GM18499 (cell line): ENCODE measurements around the gene SRRM1.
A peak's percentile ranks its signal among the peaks of the same experiment; 100 is the strongest.

ENCODE experiments used
- ATAC-seq: cut with Tn5 transposase; IDR thresholded peaks from one replicate; pipeline ENCODE4 v1.9.1; 2021; ENCODE audit warnings: moderate number of reproducible peaks; ENCODE audit not compliant: insufficient read depth, unreplicated experiment

SRRM1 gene

DNA sequence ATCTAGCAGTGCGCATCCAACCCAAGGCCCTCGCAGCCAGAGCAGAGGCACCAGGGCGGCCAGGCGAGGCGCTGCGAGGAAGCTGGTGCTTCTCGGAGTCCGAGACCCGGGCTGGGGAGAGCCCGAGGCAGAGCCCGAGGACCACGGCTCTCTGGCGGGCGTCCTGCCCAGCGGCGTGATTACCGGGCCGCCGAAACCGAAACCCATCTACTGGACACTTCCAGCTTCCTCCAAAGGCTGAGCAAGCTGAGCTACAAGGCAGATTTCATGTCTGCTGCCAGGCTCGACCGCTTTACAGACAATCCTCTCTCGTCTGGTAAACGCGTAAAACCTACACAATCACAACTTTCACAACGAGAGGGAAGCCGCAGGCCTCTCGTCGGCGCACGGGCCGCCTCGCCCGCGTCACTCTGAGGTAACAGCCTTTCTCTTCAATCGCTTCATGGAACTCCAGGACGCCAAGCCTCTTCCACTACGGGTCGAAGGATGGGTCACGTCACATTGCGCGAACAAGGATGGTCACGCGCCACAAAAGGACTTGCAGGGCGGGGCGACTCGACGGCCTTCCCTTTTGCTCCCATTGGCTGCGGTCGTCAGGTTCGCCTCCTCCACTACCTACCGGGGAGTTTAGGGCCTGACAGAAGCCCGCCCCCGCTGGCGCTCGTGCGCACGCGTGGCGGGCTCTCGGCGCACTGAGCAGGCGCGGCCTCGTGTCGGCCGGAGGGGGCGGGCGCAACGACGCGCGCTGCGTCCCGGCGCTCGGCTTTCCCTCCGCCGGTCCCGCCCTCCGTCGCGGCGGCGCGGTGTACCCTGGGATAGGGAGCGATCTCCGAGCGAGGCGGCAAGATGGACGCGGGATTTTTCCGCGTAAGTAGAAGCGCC is at the start of gene SRRM1:
TSS of gene SRRM1 (plus strand) at position 822 of the 882 bp plus-strand sequence. CDS start at position 847, 25 bp downstream.
- peak; percentile 67 for ATAC-seq

GRCh38 chr1:24594328-24594598 is 48.8 kb upstream of the SRRM1 start:
- no peak for ATAC-seq

- no peak for ATAC-seq
These were observed 46.7 kb upstream of the SRRM1 start for GRCh38 chr1:24596401-24596880.

DNA sequence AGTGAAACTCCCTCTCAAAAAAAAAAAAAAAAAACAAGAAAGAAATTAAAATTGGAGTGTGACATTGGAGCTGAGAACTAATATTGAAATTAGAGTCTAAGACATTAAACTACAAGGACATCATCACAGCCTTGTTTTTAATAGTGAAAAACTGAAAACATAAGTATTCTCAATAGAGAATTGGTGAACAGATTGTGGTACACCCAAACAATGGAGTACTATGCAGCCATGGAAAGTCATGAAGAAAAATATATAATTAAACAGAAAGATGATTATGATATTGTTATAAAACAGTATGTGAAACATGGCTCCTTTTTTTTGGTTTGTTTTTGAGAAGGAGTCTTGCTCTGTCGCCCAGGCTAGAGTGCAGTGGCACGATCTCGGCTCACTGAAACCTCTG is 43.8 kb upstream of the SRRM1 start:
- ATAC-seq: no peak

- ATAC-seq: no peak
These were observed 42.6 kb upstream of the SRRM1 start for GRCh38 chr1:24600551-24600950.

- ATAC-seq: no peak
These were observed 37.4 kb upstream of the SRRM1 start for GRCh38 chr1:24605534-24606295.

- no peak for ATAC-seq
These were observed 36.9 kb upstream of the SRRM1 start for GRCh38 chr1:24606296-24606605.

DNA sequence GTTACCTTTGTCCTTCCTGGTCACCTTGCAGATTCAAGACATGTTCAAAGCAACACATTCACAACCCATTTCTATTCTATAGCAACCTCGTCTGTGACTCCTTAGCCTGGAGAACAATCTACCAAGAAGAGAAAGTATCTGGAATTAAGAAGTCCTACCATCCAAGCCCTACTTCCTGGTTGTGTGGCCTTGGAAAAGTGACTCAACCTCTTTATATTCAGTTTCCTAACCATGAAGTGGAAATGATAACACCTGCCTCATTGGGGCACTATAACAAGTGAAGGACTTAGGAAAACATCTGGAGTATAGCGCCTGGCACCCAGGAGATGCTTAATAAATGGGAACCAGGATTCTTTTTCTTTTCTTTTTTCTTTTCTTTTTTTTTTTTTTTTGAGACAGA is 36.5 kb upstream of the SRRM1 start:
- ATAC-seq: no peak

DNA sequence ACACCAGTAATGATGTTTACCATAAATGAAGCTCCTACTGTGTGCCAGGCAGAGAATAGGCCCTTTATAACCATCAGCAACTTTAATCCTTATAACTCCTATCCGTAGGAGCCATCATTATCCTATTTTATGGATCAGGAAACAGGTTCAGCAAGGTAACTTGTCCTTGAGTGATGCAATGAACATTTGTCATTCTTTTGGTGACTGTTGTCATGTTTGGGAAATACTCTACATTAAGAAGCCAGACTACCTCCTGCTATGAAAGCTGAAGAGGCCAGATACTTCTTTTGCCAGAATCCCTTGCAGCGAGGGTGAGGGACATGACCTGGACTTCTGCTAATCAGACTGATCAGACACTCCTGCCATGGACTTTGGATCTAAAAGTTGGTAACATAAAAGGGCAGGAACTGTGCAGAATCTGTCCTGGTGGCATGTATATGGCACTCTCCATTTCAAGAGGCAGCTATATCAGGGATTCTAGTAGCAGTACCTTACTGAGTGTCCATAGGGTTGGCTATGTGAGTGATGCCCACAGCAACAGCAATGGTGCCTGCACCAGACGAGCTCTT is 33.1 kb upstream of the SRRM1 start:
- no peak for ATAC-seq

DNA sequence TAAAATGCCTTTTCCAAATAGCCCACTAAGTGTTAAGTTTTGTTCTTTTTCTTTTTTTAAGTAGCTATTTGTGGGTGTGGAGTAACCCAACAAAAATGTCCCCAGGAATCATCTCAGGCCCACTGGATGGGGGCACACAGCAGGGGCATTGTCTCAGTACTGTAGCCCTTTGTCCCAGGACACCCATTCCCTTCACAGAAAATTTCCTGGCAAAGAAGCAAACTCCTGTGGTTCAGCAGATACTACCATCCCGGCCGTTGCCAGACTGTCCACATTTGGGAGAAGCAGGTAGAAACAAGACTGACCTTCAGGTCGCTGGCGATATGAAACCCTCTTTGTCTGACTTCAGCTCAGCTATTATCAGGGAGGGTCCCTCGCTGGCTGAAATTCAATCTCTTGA is 23.7 kb upstream of the SRRM1 start:
- ATAC-seq: no peak

GRCh38 chr1:24620678-24621077 is 22.4 kb upstream of the SRRM1 start:
- ATAC-seq: no peak

DNA sequence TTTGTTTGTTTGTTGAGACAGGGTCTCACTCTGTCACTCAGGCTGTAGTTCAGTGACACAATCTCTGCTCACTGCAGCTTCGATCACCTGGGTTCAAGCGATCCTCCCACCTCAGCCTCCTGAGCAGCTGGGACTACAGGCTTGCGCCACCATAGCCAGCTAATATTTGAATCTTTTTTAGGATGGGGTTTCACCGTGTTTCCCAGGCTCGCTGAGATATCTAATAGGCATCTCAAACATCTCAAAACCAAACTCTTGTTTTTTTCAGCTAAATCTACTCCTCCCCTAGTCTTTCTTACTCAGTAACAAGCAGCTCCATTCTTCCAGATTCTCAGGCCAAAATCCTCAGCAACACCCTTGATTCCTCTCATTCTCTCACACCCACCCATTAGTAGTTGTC is 22.0 kb upstream of the SRRM1 start:
- ATAC-seq: no peak

DNA sequence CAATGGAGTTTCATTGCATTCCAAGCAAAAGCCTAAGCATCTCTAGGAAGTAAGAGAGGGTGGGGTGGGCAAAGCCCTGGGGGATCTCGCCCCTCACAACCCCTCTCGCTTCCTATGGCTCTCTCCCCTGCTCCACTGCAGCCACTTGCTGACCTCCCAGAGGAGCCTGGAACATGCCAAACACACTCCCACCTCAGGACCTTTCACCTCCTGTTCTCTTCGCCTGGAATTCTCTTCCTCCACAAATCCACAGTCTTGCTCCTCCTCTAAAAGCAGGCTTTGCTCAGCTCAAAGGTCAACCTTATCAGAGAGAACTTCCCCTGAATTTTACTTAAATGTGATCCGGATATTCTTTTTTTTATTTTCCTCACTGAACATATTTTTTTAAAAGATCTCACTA is 20.9 kb upstream of the SRRM1 start:
- ATAC-seq: no peak

DNA sequence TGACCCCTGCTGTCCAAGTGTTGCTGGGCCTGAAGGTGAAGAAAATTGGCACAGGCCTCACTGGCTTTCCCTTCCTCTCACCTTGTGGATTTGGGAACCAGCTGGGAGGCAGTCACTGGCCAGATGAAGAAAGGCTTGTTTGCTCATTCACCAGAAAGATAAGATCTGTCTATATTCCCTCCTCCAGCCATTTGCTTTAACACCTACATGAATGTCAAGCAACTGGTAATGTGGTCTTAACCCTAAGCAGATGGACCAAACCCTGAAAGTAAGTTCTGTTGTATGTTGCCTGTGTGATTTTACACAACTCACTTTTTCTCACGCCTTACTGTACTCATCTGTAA is 10.3 kb upstream of the SRRM1 start:
- ATAC-seq: no peak

DNA sequence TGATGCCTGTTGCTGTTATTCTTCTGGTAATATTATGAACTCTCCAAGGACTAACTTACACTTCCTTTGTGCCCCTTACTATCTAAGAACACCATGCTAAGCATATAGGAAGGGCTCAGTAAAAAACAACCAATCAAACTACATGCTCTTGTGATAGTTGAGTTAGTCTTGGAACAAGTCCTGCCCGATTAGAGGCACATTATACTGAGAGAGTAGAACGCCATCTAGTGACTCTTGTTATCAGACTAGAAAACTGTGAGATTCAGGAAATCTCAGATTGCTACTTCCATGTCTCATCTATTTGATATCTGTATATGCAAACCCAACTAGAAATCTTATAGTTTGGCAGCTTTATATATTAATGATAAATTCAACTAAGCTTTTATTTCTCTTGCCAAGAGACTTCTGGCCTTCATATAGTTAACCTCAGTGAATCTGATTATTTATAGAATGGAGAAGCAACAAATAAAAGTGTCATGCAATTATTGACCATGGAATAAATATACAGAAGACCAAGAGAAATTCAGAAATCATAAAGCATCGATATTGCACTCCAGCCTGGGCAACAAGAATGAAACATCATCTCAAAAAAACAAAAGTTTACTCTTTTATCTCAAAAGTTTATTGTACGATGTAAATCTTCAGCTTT is 7.8 kb upstream of the SRRM1 start:
- ATAC-seq: no peak

DNA sequence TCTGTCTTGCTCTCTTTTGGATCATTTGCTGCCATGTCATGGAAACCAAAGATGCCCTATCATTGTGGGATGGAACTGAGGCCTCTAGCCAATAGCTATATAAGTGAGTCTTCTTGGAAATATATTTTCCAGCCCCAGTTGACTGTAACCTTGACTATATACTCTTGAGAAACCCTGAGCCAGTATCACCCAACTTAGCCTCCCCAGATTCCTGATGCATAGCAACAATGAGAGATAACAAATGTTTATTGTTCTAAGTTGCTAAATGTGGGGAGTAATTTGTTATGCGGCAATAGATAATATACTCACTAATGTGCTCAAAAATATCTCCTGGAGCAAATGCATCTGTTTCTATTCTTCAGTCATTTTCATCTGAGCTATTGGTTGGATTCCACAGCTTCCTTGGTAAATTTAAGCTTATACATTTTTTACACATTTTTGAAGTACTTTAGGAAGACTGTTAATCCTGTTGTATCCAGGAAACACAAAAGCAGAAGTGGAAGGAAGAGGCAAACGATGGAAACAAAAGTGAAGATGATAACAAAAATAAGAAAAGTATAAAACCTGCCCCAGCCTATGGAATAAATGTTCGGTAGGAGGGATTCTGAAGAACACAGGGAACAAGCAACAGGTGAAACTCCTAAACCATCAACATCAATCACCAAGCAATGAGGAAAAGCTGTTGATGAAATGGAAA is 6.3 kb upstream of the SRRM1 start:
- no peak for ATAC-seq

DNA sequence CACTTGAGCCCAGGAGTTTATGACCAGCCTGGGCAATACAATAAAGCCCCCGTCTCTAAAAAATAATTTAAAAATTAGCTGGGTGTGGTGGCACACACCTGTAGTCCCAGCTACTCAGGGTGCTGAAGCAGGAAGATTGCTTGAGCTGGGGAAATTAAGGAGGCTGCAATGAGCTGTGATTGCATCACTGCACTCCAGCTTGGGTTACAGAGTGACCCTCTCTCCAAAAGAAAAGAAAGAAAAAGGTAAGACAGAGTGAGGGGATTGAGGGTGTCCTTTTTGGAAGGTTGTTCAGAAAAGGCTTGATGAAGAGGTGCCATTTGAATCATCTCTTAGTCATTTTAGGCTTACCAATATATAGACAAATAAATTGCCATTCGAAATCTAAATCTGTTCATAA is 4.0 kb upstream of the SRRM1 start:
- no peak for ATAC-seq

DNA sequence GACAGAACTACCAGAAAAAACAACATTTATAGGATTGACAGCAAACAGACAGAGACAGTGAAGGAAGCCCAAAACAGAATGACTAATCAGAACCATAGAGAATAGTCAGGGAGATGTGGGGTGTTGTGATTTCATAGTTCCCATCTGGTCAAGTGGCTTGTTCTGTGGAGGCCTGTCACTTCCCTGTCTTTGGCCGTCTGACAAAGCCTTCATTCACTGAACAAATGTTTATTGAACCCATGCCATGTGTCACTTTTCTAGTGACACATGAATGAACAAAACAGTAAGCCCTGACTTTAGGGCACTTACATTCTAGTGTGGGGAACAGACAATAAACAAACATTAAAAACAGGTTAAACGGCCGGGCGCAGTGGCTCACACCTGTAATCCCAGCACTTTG is 3.2 kb upstream of the SRRM1 start:
- no peak for ATAC-seq

DNA sequence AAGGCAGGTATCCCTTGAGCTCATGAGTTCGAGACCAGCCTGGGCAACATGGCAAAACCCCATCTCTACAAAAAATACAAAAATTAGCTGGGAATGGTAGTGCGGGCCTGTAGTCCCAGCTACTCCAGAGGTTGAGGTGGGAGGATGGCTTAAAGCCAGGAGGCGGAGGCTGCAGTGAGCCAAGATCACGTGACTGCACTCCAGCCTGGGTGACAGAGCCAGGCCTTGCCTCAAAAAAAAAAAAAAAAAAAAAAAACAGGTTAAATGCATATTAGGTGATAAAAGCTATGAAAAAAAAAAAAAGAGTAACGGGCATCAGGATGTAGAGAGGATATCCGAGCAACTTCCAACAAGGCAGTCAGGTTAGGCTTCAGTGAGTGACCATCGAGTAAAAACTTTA is 2.8 kb upstream of the SRRM1 start:
- no peak for ATAC-seq

GRCh38 chr1:24641646-24642151 is 1.4 kb upstream of the SRRM1 start:
- ATAC-seq: no peak
